ENCODE measurements around the gene ADARB1.
A peak's percentile ranks its signal among the peaks of the same experiment; 100 is the strongest.
"Not testable (repeated sequence)": the region's sequence is repeated elsewhere in the genome, so short reads cannot be mapped to it uniquely, and the experiment has no call there.

The ADARB1 gene

DNA sequence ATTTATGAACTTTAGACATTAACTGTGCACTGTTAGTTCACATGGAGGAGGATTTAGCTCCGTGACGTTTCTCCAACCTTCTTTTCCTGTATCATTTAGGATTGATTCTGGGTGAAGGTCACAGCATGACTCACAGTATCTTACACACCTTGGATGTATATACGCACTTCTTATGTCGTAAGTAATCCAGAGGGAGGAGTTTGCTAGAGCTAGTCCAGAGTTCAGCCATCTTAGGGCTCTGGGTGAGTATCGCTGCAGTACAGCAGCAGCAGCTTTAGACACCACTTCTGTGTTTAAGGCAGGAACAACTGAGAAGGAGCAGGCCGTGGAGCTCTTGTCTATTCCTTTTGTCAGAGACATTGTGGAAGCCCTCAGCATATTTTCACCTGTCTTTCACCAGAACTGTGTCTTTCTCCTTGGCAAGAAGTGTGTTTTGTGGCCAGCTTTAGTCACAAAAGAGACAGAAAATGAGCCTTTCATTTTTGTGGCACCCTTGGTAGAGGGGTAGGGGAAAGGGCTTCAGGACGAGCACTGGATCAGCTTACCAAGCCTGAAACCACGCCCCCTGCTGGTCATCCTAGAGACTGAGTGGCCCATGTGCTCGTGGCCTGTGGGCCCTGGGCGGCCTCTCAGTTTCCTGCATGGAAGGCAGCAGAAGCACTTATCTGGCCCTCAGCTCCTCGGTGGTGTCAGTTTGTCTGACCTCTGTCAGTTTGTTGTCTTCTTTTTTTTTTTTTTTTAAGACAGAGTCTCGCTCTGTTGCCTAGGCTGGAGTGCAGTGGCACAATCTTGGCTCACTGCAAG, 64.0 kb downstream of the ADARB1 start:
- DNase-seq: peak; percentile 70

DNA sequence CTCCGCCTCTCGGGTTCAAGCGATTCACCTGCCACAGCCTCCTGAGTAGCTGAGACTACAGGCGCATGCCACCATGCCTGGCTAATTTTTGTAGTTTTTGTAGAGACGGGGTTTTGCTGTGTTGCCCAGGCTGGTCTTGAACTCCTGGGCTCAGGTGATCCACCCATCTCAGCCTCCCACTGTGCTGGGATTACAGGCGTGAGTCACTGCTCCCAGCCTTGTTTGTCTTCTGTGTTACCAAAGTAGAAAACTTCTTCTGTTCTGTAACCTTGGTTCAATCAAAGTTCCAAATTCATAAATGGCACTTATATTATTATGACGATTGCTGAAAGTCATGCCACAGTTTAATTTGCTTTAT, 64.6 kb downstream of the ADARB1 start:
- DNase-seq: not testable (repeated sequence)

DNA sequence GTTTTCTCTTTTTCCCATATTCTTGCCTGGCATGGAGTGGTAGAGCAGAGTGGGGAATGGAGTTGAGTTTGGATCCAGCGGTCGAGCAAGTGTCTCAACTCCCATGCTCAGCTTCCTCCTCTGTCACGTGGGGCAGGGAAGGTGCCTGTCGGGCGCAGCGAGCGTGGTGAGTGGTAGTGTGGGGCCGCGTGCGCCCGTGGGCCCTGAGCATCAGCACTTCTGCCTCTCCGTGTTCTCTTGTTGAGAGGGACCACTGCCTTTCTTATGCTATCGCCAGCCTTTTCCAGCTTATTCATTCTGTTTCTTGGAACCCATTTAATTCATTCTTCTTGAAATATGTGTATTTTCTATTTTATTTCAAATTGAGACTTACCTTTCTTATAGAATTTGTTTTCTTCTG, 65.1 kb downstream of the ADARB1 start:
- no peak for DNase-seq

DNA sequence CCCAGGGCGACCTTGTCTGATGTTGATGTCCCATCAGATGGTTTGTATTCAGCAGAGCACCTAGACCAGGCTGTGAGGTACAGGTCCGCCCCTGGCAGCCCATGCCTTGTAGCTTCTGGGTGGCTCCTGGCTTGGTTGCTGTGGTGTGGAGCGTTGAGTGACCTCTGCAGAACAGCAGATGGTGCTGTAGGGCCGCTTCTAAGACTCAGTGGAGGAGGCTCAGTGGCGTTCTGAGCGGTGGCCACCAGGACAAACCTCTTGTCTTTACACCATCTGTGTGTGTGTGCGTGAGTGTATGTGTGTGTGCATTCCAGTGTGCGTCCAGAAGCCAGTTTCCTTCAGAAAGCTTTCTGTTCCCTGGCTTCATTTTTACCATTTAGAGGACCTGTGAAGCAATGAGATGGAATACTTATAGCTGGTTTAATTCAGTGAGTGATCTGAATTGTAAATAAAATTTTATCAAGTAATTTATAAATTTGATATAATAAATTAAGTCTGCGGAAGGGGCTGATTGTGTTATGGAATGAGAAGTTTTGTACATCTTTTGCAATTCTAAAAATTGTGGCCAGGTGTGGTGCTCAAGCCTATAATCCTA, 66.1 kb downstream of the ADARB1 start:
- peak; percentile 92 for DNase-seq

DNA sequence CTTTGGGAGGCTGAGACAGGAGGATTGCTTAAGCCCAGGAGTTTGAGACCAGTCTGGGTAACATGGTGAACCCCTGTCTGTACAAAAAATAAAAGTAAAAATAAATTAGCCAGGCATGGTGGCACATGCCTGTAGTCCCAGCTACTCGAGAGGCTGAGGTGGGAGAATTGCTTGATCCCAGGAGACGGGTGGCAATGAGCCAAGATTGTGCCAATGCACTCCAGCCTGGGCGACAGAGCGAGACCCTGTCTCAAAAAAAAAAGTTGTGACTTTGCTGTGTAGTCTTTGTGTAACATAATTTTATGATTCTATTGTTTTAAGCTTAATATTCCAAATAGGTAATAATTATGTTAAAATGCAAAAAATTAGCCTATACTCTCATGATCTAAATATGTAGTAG, 66.6 kb downstream of the ADARB1 start:
- DNase-seq: not testable (repeated sequence)

DNA sequence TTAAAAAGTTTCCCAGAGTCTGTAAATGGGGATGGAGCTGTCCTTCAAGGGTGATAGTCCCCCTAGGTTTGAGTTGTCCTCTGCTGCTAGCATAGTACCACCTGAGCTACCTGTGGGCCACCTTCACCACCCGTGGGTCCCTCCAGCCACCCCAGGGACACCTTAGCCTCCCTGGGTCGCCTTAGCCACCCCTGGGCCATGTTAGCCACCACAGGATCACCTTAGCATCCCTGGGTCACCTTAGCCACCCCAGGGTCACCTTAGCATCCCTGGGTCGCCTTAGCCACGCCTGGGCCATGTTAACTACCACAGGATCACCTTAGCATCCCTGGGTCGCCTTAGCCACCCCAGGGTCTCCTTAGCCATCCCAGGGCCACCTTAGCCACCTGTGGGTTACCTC, 67.1 kb downstream of the ADARB1 start:
- no peak for DNase-seq

DNA sequence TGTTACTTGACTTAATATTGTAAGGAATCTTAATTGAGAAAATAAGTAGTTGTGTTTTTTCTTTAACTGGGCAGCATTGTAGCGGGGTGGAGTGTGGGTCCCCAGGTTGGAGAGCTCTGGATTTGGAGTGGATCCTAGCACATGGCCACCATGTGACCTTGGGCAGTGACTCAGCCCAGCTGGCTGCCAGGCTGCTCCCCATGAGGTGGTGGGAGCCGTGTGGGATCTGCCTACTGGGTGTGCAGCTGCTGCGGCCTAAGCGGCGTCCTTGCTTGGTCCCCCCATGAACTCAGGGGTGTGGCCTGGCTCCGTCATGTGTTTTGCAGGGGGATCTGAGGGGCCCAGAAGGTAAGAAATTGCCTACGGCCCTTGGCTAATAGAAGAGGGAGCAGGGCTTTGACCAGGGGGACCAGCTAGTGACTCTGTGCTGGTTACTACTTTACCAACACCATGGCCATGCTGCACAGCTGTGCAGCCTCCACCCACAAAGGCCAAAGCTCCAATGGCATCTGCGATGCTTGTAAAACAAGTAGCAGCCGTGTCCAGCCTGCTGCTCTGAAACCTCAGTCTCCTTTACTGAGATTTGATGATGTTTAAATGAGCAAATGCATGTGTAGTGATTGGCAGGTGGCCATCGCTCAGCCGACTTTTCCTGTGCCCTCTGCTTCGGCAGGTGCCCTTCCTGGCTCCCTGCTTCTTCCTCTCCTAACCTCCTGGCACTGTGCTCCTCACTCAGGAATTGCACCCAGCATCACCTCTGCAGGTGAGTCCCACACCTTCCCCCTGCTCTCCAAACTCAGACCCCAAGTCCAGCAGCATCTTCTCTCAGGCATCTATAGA, 68.3 kb downstream of the ADARB1 start:
- peak; percentile 75 for DNase-seq

DNA sequence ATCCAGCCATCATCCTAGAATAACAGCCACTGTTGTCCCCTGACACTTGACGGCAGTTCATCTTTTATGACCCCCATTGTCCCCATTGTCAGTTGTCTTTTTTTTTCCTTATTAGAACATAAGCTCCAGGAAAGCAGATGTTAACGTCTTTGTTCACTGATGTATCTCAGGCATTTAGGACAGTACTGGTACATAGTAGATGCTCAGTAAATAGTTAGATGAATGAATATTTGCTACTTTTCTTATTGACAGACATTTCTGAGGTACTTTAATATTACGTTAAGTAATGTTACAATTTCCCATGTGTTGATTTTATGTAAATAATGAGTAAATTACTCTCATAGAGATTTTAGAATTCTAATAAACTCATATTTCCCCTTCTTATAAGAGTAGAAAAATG, 69.5 kb downstream of the ADARB1 start:
- no peak for DNase-seq

DNA sequence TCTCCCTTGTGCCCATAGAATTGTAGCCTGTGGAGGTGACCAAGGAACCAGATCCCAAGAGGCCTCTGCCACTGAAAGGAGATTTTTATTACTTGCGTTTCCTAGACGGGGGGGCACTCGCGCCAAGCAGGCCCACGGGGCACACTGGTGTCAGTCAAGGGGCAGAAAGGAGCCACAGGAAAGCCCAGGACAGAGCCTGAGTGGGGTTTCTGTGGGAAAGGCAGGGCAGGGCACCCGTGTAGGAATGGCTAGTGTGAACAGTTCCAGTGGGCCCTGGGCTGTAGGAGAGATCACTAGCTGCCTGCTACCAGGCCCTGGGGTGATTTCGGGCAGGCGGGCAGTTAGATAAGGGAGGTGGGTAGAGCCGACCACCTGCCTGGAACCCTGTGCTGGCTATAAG, 70.8 kb downstream of the ADARB1 start:
- no peak for DNase-seq

DNA sequence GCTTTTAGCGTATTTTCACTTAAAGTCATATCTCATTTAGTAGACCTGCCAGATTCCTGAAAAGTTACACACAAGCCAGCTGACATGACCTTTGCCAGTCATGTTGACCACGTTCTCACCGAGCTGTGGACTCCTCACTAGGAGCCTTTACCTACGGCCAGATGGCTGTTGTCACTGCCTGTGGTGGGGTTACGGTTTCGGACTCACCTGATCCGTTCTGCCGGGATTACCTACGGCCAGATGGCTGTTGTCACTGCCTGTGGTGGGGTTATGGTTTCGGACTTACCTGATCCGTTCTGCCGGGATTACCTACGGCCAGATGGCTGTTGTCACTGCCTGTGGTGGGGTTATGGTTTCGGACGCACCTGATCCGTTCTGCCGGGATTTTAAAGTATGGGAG, 71.5 kb downstream of the ADARB1 start:
- not testable (repeated sequence) for DNase-seq

DNA sequence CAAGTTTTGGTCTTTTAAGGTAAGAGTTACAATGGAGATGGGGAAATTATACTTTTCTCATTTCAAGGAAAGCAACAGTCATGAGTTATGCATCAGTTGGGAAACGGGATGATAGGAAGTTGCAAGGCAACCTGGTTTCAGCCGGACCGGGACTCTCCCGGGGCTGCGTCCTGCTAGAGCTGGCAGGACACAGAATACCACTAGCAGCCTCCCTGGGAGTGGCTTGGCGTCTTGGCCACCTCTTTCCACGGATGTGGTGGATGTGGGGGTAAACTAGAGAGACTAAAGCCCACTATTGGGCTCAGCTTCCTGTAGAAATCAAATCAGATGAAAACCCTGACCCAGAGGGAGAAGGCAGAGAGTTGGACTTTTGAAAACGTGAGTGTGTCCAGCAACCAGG, 71.9 kb downstream of the ADARB1 start:
- DNase-seq: no peak

DNA sequence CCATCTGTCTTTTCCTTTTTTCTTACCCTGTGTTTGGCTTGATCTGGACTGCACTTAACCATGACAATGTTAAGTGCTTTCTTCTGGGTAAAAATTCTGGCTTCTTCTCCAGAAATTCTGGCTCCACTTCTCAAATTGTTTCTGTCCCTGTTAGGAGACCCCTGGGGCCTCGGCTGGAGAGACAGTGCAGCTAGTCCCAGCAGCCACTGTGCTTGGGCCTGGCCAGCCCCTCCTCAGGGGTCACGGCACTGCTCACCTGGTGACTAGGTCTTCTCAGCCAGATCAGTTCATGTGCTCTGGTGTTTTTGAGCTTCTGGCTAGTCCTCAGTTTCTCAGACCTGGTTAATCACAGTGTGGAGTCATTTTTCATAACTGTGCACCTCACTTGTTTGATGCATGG, 72.4 kb downstream of the ADARB1 start:
- no peak for DNase-seq

DNA sequence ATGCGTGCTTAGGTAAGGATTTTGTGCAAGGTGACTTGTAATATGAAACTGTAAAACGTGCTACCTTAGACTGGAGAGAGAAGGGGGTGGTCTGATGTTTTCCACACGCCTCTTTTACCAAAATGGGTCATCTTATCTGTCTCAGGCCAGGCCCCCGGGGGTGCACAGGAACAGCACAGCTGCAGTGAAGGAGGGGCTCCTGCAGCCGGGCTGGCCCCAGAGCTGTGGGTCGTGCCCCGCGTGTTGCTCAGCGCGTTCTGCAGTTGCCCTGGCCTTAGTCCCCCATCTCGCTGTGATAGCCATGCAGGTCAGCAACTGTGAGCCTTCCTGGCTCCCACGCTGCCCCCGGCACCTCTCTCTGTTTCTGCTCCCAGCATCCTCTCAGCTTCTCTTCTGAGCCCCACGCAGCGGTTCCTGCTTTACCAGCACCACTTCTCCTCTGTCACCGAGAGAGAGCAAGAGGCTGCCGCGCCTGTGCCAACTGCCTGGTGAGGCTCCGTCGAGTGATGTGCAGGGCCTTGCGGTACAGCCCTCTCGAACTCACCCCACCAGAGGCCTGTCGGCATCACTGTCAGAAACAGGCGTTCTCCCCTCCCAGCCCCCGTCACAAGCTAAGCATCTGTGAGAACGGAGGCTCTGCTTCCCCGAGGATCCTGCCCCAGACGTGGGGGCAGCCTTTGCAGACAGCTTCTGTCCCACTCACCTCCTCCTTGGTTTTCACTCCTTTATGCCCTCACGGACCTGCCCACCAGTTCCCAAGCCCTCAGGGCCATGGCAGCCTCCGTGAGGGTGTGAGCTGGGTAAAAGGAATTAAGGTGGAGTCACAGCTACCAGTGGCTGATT, 73.3 kb downstream of the ADARB1 start:
- DNase-seq: no peak

DNA sequence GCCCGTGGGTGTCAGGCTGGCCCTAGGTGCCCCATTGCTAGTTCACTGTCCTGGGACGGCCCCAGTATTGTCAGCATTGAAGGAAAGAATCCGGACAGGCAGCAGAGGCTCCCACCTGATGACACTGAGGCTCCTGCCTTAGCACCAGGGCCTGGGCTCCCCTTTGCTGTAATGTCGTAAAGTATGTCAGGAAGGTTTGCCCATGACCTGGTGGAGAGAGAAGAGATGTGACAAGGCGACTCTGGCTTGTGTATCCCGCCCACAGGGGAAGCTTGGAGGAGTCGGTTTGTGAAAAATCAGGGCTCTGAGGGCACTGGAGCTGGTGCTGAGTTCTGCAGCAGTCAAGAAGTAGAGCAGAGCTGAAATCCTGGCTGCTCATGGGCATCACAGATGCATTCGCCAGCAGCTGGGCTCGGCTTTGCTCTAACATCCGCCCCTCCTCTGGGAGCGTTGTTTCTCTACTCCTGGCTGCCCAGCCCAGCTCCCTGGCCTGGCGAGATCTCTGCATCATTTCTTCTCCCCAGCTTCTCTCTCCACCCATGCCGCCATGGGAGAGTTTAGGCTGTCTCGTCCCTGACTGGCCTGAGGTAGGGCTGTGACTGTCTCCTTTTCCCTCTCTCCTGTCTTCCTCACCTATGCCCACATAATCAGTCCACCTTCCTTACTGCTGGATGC, 74.1 kb downstream of the ADARB1 start:
- no peak for DNase-seq

DNA sequence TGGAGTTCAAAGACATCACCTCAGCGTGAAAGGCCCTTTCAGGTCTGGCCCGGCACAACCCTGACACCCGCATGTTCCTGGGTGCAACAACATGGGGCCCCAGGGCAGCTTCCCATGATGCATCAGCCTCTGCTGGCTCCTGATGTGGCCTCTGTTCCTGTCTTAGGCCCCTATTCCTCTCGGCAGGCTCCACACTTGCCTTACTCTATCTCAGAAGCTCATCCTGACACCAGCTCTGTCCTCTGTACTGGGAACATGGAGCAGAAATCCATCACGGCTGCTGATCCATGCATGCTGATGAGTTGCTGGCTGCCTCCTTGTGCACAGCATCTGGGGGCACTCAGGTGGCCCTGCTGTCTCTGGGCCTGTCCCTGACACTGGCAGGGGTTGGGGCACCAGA, 74.6 kb downstream of the ADARB1 start:
- DNase-seq: no peak

DNA sequence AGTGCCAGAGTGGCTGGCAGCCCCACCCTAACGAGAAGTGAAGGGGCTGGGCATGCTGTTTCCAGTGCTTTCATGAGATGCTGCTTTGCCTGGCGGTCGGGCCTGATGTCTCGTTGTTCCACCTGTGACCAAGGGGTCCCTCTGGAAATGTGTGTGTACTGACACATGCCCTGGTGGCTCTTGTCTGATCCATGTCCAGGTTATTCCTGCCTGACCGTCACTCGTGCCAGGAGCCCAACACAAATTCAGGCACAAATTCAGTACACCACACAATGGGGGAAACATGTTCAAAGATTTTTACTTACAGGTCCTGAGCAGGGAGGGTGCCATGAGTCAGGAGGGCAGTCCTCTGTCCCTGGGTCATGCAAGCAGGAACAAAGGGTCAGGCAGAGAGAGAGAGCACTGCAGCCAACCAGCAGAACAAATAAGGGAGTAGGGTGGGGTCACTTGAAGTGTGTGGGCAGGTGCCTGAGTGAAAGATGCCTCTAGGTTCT, 76.3 kb downstream of the ADARB1 start:
- DNase-seq: no peak

DNA sequence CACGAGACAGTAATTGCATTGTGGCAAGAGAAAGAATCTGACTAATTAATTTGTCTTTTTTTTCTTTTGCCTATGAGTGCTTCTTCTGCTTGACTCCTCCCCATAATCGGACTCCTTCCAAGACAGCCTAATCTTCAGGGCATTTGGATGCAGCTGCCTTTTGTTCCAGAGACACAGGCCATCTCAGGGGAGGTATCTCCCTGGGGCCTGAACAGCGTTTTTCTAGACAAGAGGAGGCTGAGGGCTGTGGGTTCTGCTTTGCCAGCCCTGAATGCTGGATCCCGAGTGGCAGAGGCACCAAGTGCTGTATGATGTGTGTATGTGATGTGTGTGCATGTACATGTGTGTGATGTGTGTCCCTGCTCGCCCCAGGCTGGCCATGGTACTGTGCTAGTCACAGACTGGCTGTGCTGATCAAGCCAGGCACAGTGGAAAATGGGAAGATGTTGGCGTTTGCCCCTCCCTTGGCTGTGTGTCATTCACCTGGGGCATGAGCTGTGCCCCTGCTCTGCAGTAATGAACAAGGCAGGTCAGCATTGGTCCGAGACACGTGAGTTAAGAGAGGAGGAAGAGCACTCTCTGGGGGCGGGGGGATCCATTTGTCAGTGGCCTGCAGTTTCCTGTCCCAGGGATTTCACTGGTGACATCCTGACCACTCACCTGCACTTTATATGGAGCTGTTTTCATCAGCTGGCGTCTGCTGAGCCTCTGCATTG, 77.2 kb downstream of the ADARB1 start:
- no peak for DNase-seq

DNA sequence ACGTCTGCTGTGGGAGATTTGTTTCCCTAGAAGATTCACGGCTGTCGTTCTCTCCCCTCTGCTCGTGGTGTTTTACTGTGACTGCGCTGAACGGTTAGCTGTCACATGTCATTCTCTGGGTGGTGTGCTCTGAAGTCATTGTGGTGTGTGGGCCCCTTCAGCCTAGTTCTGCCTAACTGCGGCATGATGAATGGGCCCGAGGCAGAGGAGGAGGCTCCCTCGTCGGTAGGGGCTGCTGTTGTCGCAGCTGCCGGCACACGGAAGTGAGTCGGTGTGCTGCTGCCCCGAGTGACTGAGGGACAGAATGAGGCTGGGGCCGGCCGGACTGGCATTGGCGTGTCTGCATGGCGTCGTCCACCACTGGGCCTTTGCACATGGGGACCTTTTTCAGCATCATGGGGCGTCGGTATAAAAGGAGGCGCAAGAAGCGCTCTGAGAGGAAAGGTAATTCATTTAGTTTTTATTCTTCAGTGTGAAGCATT, 77.9 kb downstream of the ADARB1 start:
- DNase-seq: peak; percentile 68

DNA sequence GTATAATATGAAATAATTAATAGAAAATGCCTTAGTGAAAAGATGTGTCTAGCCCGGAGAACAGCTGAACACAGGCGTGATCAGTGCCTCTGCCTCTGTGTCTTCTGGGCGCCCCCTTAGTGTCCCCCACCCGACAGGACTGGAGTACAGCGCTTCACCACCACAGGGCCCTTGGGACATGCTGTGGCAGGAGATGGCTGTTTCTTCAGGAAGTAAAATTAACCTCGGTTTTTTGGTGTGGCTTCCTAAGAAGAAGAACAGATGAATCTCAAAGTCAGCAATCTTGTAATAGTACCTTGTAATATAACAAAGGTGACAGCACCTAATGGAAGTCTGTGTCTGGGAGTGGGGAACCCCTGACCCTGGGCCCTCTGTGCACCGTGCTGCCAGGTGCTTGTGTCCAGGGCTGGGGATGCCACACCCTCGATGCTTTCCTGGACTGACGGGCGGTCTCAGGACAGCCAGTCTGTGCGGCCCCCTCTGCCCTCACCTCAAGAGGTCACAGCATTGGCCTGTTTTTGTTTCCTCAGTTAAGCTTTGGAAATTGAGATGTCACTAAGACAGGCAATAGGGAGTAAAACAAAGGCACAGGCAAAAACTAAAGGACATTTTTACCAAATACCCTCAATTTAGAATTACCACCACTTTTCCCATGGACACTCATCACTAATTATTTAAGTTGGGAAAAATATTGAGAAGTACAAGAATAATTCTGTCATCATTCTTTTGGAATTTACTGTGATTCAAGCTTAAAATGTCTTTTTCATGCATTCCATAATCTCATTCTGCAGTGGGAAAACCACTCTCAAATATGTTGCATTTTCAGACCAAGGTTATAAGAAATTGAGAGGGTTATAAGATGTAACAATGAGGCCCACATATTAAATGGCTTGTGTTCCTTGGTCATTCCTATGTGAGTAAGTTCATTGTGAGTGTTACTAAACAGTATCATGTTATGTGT, 79.3 kb downstream of the ADARB1 start:
- DNase-seq: peak; percentile 84
